ENCODE data around the gene ATMIN. TPM values are rescaled to one million over a fixed set of nuclear protein-coding genes. Genes with fewer than 3 reads are reported as not detected.

Gene ATMIN
- total and polyA plus RNA-seq, 2 of the 13 experiments (the other 11 are each of a cell fraction or from before 2014, with no cell fraction given) = 34.6 to 60.4 TPM

DNA sequence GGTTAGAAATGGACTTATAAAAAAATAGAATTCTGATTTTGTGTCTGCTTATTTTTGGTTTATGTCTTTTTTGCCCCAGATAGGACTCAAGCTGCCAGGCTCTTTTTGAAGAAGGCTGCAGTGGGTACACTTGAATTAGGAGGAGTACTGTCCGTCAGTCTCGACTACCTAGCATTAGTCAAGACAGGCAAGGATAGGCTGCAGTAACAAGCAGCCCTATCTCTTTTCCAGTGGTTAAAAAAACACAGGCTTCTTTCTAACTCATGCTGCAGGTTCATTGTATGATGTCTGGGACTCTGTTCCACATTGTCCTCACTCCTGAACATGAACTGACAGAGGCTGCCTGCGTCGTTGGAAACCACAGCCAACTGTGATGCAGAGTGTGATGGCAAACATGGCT is 33.4 kb downstream of the ATMIN start:
- in situ Hi-C loops (cut with HindIII; ENCODE audit: extremely low pct_ligation_motif_present, low pct_unique_long_range_greater_than_20kb) = no loop called here
- WGBS (ENCODE audit: low lambda C conversion rate) = 91% methylated on average over 4 of the region's 4 CpGs
- H3K9ac ChIP-seq (ENCODE audit: insufficient read depth, low read depth, low read length) = no peak overlapping the region

DNA sequence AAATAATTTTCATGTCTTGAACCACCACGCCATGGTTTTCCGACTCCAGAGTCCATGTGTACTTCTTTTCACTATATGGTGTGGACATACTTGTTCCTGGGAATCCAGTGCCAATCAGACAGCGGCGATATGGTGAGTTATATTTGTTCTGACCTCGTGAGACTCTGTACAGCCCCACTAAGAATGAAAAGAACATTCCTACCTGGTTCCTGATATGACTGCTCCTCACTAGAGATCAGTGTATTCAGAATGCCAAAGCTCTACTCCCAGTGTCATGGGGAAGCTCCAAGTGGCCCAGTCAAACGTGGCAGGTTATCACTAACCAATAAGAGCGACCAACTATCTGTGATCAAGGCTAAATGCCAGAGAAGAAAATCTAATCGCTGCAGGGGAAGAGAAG is 35.3 kb downstream of the ATMIN start:
- Histone ChIP-seq H3K36me3 (replicated peaks in 1 of 2; ENCODE audit: control insufficient read depth in 1 of 2, insufficient read depth in 2 of 2, low read length in 2 of 2) (no peaks in the 10 kb centered on the region), H3K9ac (ENCODE audit: insufficient read depth, low read depth, low read length) (no peak overlapping the region), H2AFZ (ENCODE audit: low read length) (no peak overlapping the region), H4K20me1 (ENCODE audit: insufficient read depth, low read length) (no peaks in the 10 kb centered on the region), H3K4me3 (replicated peaks in 1 of 3; ENCODE audit: insufficient read depth in 1 of 3, low read depth in 2 of 3, low read length in 3 of 3) (no peak overlapping the region), H3K79me2 (ENCODE audit: insufficient read depth, low read length) (no peaks in the 10 kb centered on the region), H3K27me3 (ENCODE audit: control insufficient read depth in 1 of 2, insufficient read depth in 2 of 2, low read length in 2 of 2) (no peaks in the 10 kb centered on the region), H3K4me2 (ENCODE audit: low read depth, low read length) (no peak overlapping the region), H3K27ac (ENCODE audit: extremely low read length, insufficient read depth, low read length) (no peak overlapping the region), H3K9me3 (ENCODE audit: low read length) (no peaks in the 10 kb centered on the region), H3K4me1 (ENCODE audit: insufficient read depth, low read length) (peaks cover 9% of the 10 kb centered on the region)
- ATAC-seq (no peak), DNase-seq (ENCODE audit: low spot score) (no peak), FAIRE-seq (no peak)
- POLR2A ChIA-PET = no interaction called here
- in situ Hi-C loops (cut with HindIII; ENCODE audit: extremely low pct_ligation_motif_present, low pct_unique_long_range_greater_than_20kb) (no loop called here), intact Hi-C loops (cut with micrococcal nuclease; ENCODE audit: unreplicated experiment) (no loop called here)
- no TSS peak for BruUV-seq (replicated peaks)
- CTCF ChIA-PET (ENCODE audit: low intra/inter-chr PET ratio, low total read pairs) = no interaction called here
- WGBS (ENCODE audit: low lambda C conversion rate) = 92% methylated on average over 7 of the region's 8 CpGs
- TF ChIP-seq RCOR2 (CRISPR knock-in tag; IDR thresholded peaks at IDR 0.05) = no peak
- TF ChIP-seq FOSL1 (CRISPR knock-in tag; IDR thresholded peaks at IDR 0.05; ENCODE audit: borderline replicate concordance) = no peak
- TF ChIP-seq ZNF431 (CRISPR knock-in tag; IDR thresholded peaks at IDR 0.05; ENCODE audit: borderline replicate concordance, low read depth) = no peak
- TF ChIP-seq ARNT2 (CRISPR knock-in tag; IDR thresholded peaks at IDR 0.05; ENCODE audit: low read depth) = no peak
- no peak for TF ChIP-seq ATF1 (CRISPR knock-in tag; IDR thresholded peaks at IDR 0.05)
- TF ChIP-seq JUND (CRISPR knock-in tag; IDR thresholded peaks at IDR 0.05) = no peak
- no peak for TF ChIP-seq ZNF484 (CRISPR knock-in tag; IDR thresholded peaks at IDR 0.05; ENCODE audit: borderline replicate concordance, low read depth)
- no peak for TF ChIP-seq ZSCAN21 (CRISPR knock-in tag; IDR thresholded peaks at IDR 0.05; ENCODE audit: borderline replicate concordance)
- TF ChIP-seq MAZ (IDR thresholded peaks at IDR 0.05; ENCODE audit: borderline replicate concordance, low read depth, low read length) = no peak
- TF ChIP-seq MAZ (CRISPR knock-in tag; IDR thresholded peaks at IDR 0.05; ENCODE audit: low read depth) = no peak
- TF ChIP-seq, protein P1, sequence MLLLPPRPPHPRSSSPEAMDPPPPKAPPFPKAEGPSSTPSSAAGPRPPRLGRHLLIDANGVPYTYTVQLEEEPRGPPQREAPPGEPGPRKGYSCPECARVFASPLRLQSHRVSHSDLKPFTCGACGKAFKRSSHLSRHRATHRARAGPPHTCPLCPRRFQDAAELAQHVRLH (CRISPR knock-in tag; IDR thresholded peaks at IDR 0.05; ENCODE audit: borderline replicate concordance, low read depth) = no peak
- TF ChIP-seq, protein P2, sequence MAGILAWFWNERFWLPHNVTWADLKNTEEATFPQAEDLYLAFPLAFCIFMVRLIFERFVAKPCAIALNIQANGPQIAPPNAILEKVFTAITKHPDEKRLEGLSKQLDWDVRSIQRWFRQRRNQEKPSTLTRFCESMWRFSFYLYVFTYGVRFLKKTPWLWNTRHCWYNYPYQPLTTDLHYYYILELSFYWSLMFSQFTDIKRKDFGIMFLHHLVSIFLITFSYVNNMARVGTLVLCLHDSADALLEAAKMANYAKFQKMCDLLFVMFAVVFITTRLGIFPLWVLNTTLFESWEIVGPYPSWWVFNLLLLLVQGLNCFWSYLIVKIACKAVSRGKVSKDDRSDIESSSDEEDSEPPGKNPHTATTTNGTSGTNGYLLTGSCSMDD (CRISPR knock-in tag; IDR thresholded peaks at IDR 0.05) = no peak
- no peak for TF ChIP-seq ZNF337 (CRISPR knock-in tag; IDR thresholded peaks at IDR 0.05; ENCODE audit: borderline replicate concordance, low read depth)
- TF ChIP-seq HOXA5 (CRISPR knock-in tag; IDR thresholded peaks at IDR 0.05) = no peak

More for the DNA sequence above, 33.4 kb downstream of the ATMIN start:
- no peak overlapping the region for H3K27ac ChIP-seq (ENCODE audit: extremely low read length, insufficient read depth, low read length)
- no TSS peak for BruUV-seq (replicated peaks)
- no peaks in the 10 kb centered on the region for H4K20me1 ChIP-seq (ENCODE audit: insufficient read depth, low read length)
- intact Hi-C loops (cut with micrococcal nuclease; ENCODE audit: unreplicated experiment) = no loop called here
- H3K79me2 ChIP-seq (ENCODE audit: insufficient read depth, low read length) = no peaks in the 10 kb centered on the region
- ChIA-PET CTCF (ENCODE audit: low intra/inter-chr PET ratio, low total read pairs) (no interaction called here), POLR2A (no interaction called here)
- H2AFZ ChIP-seq (ENCODE audit: low read length) = no peak overlapping the region
- H3K4me1 ChIP-seq (ENCODE audit: insufficient read depth, low read length) = peaks cover 7% of the 10 kb centered on the region
- ATAC-seq (no peak), DNase-seq (ENCODE audit: low spot score) (no peak), FAIRE-seq (no peak)
- H3K4me3 ChIP-seq (replicated peaks in 1 of 3; ENCODE audit: insufficient read depth in 1 of 3, low read depth in 2 of 3, low read length in 3 of 3) = no peak overlapping the region
- no peaks in the 10 kb centered on the region for H3K36me3 ChIP-seq (replicated peaks in 1 of 2; ENCODE audit: control insufficient read depth in 1 of 2, insufficient read depth in 2 of 2, low read length in 2 of 2)
- no peak overlapping the region for H3K4me2 ChIP-seq (ENCODE audit: low read depth, low read length)
- H3K27me3 ChIP-seq (ENCODE audit: control insufficient read depth in 1 of 2, insufficient read depth in 2 of 2, low read length in 2 of 2) = no peaks in the 10 kb centered on the region
- H3K9me3 ChIP-seq (ENCODE audit: low read length) = no peaks in the 10 kb centered on the region
- peak; percentile 90 for TF ChIP-seq ZNF12 (CRISPR knock-in tag; IDR thresholded peaks at IDR 0.05)
- TF ChIP-seq, protein P3, sequence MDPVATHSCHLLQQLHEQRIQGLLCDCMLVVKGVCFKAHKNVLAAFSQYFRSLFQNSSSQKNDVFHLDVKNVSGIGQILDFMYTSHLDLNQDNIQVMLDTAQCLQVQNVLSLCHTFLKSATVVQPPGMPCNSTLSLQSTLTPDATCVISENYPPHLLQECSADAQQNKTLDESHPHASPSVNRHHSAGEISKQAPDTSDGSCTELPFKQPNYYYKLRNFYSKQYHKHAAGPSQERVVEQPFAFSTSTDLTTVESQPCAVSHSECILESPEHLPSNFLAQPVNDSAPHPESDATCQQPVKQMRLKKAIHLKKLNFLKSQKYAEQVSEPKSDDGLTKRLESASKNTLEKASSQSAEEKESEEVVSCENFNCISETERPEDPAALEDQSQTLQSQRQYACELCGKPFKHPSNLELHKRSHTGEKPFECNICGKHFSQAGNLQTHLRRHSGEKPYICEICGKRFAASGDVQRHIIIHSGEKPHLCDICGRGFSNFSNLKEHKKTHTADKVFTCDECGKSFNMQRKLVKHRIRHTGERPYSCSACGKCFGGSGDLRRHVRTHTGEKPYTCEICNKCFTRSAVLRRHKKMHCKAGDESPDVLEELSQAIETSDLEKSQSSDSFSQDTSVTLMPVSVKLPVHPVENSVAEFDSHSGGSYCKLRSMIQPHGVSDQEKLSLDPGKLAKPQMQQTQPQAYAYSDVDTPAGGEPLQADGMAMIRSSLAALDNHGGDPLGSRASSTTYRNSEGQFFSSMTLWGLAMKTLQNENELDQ (CRISPR knock-in tag; IDR thresholded peaks at IDR 0.05; ENCODE audit: borderline replicate concordance) = no peak
- no peak for TF ChIP-seq ZNF644 (CRISPR knock-in tag; IDR thresholded peaks at IDR 0.05; ENCODE audit: low read depth)
